ENCODE data around the gene SEMA4F.

SEMA4F gene

GRCh38 chr2:74645344-74645743, 8.7 kb upstream of the SEMA4F start:
- Mint-ChIP-seq H3K9me3 (no peaks in the 10 kb centered on the region), H3K27ac (no peak overlapping the region), H3K36me3 (ENCODE audit: low read depth) (no peaks in the 10 kb centered on the region), H3K4me1 (no peaks in the 10 kb centered on the region), H3K4me3 (no peak overlapping the region), H3K27me3 (peaks cover 26% of the 10 kb centered on the region)
- DNase-seq (no peak), ATAC-seq (no peak)

GRCh38 chr2:74646201-74646600, 7.8 kb upstream of the SEMA4F start:
- Mint-ChIP-seq H3K9me3 (no peaks in the 10 kb centered on the region), H3K36me3 (ENCODE audit: low read depth) (no peaks in the 10 kb centered on the region), H3K4me1 (no peaks in the 10 kb centered on the region), H3K27me3 (peaks cover 26% of the 10 kb centered on the region), H3K27ac (no peak overlapping the region), H3K4me3 (no peak overlapping the region)
- DNase-seq = no peak
- no peak for ATAC-seq

- no peaks in the 10 kb centered on the region for H3K36me3 Mint-ChIP-seq (ENCODE audit: low read depth)
- DNase-seq (no peak), ATAC-seq (no peak)
- no peak overlapping the region for H3K4me3 Mint-ChIP-seq
- no peak overlapping the region for H3K27ac Mint-ChIP-seq
- peaks cover 26% of the 10 kb centered on the region for H3K27me3 Mint-ChIP-seq
- no peaks in the 10 kb centered on the region for H3K9me3 Mint-ChIP-seq
- no peaks in the 10 kb centered on the region for H3K4me1 Mint-ChIP-seq
Measured at GRCh38 chr2:74646834-74647482, 7.1 kb upstream of the SEMA4F start.

GRCh38 chr2:74648009-74648443, 6.0 kb upstream of the SEMA4F start, which contains the start of gene M1AP:
M1AP (minus strand) TSS chr2:74648330; CDS start chr2:74640275, 8,055 bp downstream.
- peak; percentile 63 for ATAC-seq
- H3K4me1 Mint-ChIP-seq = no peaks in the 10 kb centered on the region
- H3K27ac Mint-ChIP-seq = no peak within 1 kb of the TSS
- no peak within 1 kb of the TSS for H3K4me3 Mint-ChIP-seq
- H3K36me3 Mint-ChIP-seq (ENCODE audit: low read depth) = no peaks in the 10 kb centered on the region
- H3K9me3 Mint-ChIP-seq = no peaks in the 10 kb centered on the region
- DNase-seq = peak; percentile 25
- H3K27me3 Mint-ChIP-seq = peaks cover 26% of the 10 kb centered on the region

GRCh38 chr2:74653589-74653984, 460 bp upstream of the SEMA4F start:
- Mint-ChIP-seq H3K27ac (no peak overlapping the region), H3K9me3 (no peaks in the 10 kb centered on the region), H3K4me1 (peaks cover 10% of the 10 kb centered on the region), H3K36me3 (ENCODE audit: low read depth) (no peaks in the 10 kb centered on the region), H3K27me3 (peaks cover 12% of the 10 kb centered on the region), H3K4me3 (peak overlapping the region; percentile 79)
- ATAC-seq (peak; percentile 12), DNase-seq (no peak)

GRCh38 chr2:74655579-74655978, 1.5 kb downstream of the SEMA4F start:
- ATAC-seq (no peak), DNase-seq (no peak)
- Mint-ChIP-seq H3K27me3 (no peaks in the 10 kb centered on the region), H3K27ac (no peak overlapping the region), H3K36me3 (ENCODE audit: low read depth) (no peaks in the 10 kb centered on the region), H3K9me3 (no peaks in the 10 kb centered on the region), H3K4me1 (peaks cover 10% of the 10 kb centered on the region), H3K4me3 (no peak overlapping the region)

- Mint-ChIP-seq H3K27ac (no peak overlapping the region), H3K27me3 (no peaks in the 10 kb centered on the region), H3K4me3 (no peak overlapping the region), H3K9me3 (no peaks in the 10 kb centered on the region), H3K36me3 (ENCODE audit: low read depth) (no peaks in the 10 kb centered on the region), H3K4me1 (peaks cover 10% of the 10 kb centered on the region)
- DNase-seq (no peak), ATAC-seq (no peak)
Measured at GRCh38 chr2:74658516-74658915, 4.5 kb downstream of the SEMA4F start.

- Mint-ChIP-seq H3K4me3 (no peak overlapping the region), H3K4me1 (peaks cover 6% of the 10 kb centered on the region), H3K36me3 (ENCODE audit: low read depth) (no peaks in the 10 kb centered on the region), H3K27ac (no peak overlapping the region), H3K27me3 (no peaks in the 10 kb centered on the region), H3K9me3 (no peaks in the 10 kb centered on the region)
- ATAC-seq (no peak), DNase-seq (no peak)
Measured at GRCh38 chr2:74659462-74659861, 5.4 kb downstream of the SEMA4F start.

GRCh38 chr2:74668087-74668486, 14.0 kb downstream of the SEMA4F start:
- Mint-ChIP-seq H3K27me3 (no peaks in the 10 kb centered on the region), H3K36me3 (ENCODE audit: low read depth) (no peaks in the 10 kb centered on the region), H3K4me3 (no peak overlapping the region), H3K9me3 (no peaks in the 10 kb centered on the region), H3K4me1 (no peaks in the 10 kb centered on the region), H3K27ac (no peak overlapping the region)
- DNase-seq = no peak
- no peak for ATAC-seq

GRCh38 chr2:74670263-74670662, 16.2 kb downstream of the SEMA4F start:
- Mint-ChIP-seq H3K27me3 (no peaks in the 10 kb centered on the region), H3K9me3 (no peaks in the 10 kb centered on the region), H3K27ac (no peak overlapping the region), H3K36me3 (ENCODE audit: low read depth) (no peaks in the 10 kb centered on the region), H3K4me3 (no peak overlapping the region), H3K4me1 (no peaks in the 10 kb centered on the region)
- ATAC-seq (no peak), DNase-seq (no peak)

- Mint-ChIP-seq H3K4me3 (no peak overlapping the region), H3K36me3 (ENCODE audit: low read depth) (peaks cover 4% of the 10 kb centered on the region), H3K27me3 (no peaks in the 10 kb centered on the region), H3K27ac (no peak overlapping the region), H3K9me3 (no peaks in the 10 kb centered on the region), H3K4me1 (no peaks in the 10 kb centered on the region)
- no peak for ATAC-seq
- DNase-seq = no peak
Measured at GRCh38 chr2:74671479-74671878, 17.4 kb downstream of the SEMA4F start.

- no peak overlapping the region for H3K4me3 Mint-ChIP-seq
- no peak overlapping the region for H3K27ac Mint-ChIP-seq
- H3K27me3 Mint-ChIP-seq = no peaks in the 10 kb centered on the region
- no peaks in the 10 kb centered on the region for H3K9me3 Mint-ChIP-seq
- ATAC-seq (no peak), DNase-seq (no peak)
- H3K4me1 Mint-ChIP-seq = no peaks in the 10 kb centered on the region
- peaks cover 4% of the 10 kb centered on the region for H3K36me3 Mint-ChIP-seq (ENCODE audit: low read depth)
Measured at GRCh38 chr2:74673826-74674528, 19.9 kb downstream of the SEMA4F start.

- H3K36me3 Mint-ChIP-seq (ENCODE audit: low read depth) = peaks cover 4% of the 10 kb centered on the region
- no peaks in the 10 kb centered on the region for H3K9me3 Mint-ChIP-seq
- H3K4me1 Mint-ChIP-seq = no peaks in the 10 kb centered on the region
- DNase-seq = no peak
- ATAC-seq = no peak
- no peak overlapping the region for H3K4me3 Mint-ChIP-seq
- no peak overlapping the region for H3K27ac Mint-ChIP-seq
- H3K27me3 Mint-ChIP-seq = no peaks in the 10 kb centered on the region
Measured at GRCh38 chr2:74675090-74675489, 21.0 kb downstream of the SEMA4F start.

- DNase-seq (no peak), ATAC-seq (no peak)
- no peaks in the 10 kb centered on the region for H3K9me3 Mint-ChIP-seq
- no peak overlapping the region for H3K4me3 Mint-ChIP-seq
- H3K27me3 Mint-ChIP-seq = no peaks in the 10 kb centered on the region
- no peak overlapping the region for H3K27ac Mint-ChIP-seq
- H3K36me3 Mint-ChIP-seq (ENCODE audit: low read depth) = peaks cover 5% of the 10 kb centered on the region
- H3K4me1 Mint-ChIP-seq = no peaks in the 10 kb centered on the region
Measured at GRCh38 chr2:74676331-74676730, 22.3 kb downstream of the SEMA4F start.

- DNase-seq (no peak), ATAC-seq (no peak)
- H3K4me1 Mint-ChIP-seq = no peaks in the 10 kb centered on the region
- H3K9me3 Mint-ChIP-seq = no peaks in the 10 kb centered on the region
- H3K27me3 Mint-ChIP-seq = no peaks in the 10 kb centered on the region
- H3K4me3 Mint-ChIP-seq = no peak overlapping the region
- no peak overlapping the region for H3K27ac Mint-ChIP-seq
- peaks cover 5% of the 10 kb centered on the region for H3K36me3 Mint-ChIP-seq (ENCODE audit: low read depth)
Measured at GRCh38 chr2:74679615-74680014, 25.6 kb downstream of the SEMA4F start.
